ENCODE results near the gene FGD5. TPM values are rescaled to one million over a fixed set of nuclear protein-coding genes. Genes with fewer than 3 reads are reported as not detected.
A peak's percentile ranks its signal among the peaks of the same experiment; 100 is the strongest.

The FGD5 gene
- total RNA-seq, 1 donor from 2014 or later: 112 TPM

- Histone ChIP-seq H3K4me3 (no peak overlapping the region), H3K27me3 (no peaks in the 10 kb centered on the region), H3K36me3 (no peaks in the 10 kb centered on the region), H3K9me3 (no peaks in the 10 kb centered on the region), H3K4me1 (no peaks in the 10 kb centered on the region), H3K27ac (no peak overlapping the region)
- intact Hi-C loops (cut with DNase I): no loop called here
- no peak for DNase-seq (ENCODE audit: low spot score in 2 of 2)
- no peak for TF ChIP-seq CTCF (IDR thresholded peaks at IDR 0.05)
Observed at GRCh38 chr3:14841836-14842235, 23.1 kb downstream of the FGD5 start.

DNA sequence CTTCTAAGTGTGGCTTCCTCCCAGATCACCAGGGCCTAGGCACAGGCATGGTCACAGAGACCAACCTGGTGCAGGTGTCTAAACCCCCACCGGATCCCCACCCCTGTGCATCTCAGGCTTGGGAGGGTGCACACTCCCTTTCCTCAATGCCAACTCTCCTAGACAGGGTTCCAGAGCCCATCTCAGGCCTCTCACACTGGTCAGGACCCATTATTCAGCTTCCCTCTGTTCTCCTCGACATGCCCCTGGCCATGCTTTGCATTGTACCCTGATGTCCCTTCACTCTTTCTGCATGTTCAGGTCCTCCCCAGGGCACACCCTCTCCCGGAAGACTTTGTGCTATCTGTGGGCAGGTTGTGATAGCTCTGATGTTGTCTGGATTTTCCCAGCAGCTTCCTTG, 23.5 kb downstream of the FGD5 start:
- no peaks in the 10 kb centered on the region for H3K4me1 ChIP-seq
- peak in 1 of 2 donors; percentile 25 for DNase-seq (ENCODE audit: low spot score in 2 of 2)

DNA sequence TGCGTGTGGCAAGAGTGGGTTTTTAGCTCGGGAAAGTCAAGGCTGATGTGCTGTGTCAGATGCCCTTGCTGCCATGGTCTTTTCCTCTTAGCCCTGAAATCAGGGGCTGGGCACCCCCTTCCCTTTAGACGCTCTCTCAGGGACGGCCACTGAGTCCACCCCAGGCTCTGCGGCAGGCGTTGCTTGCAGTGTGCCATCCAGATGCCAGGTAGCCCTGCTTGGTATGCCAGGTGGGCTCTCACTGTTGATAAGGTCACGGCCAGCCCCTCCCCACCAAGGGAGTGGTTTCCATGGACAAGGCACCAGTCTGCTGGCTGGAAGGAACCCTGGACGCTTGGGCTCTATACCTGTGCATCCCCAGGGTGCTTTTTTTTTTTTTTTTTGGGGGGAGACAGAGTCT, 24.6 kb downstream of the FGD5 start:
- DNase-seq (ENCODE audit: low spot score in 2 of 2): no peak
- Histone ChIP-seq H3K4me1 (no peaks in the 10 kb centered on the region), H3K27ac (no peak overlapping the region), H3K9me3 (no peaks in the 10 kb centered on the region), H3K4me3 (no peak overlapping the region), H3K27me3 (no peaks in the 10 kb centered on the region), H3K36me3 (no peaks in the 10 kb centered on the region)
- intact Hi-C loops (cut with DNase I): no loop called here
- no peak for TF ChIP-seq CTCF (IDR thresholded peaks at IDR 0.05)

More for the DNA sequence above, 23.5 kb downstream of the FGD5 start:
- Histone ChIP-seq H3K27me3 (no peaks in the 10 kb centered on the region), H3K4me3 (no peak overlapping the region), H3K9me3 (no peaks in the 10 kb centered on the region), H3K36me3 (no peaks in the 10 kb centered on the region), H3K27ac (no peak overlapping the region)
- TF ChIP-seq CTCF (IDR thresholded peaks at IDR 0.05): no peak
- intact Hi-C loops (cut with DNase I): no loop called here

- Histone ChIP-seq H3K4me1 (no peaks in the 10 kb centered on the region), H3K27me3 (no peaks in the 10 kb centered on the region), H3K9me3 (no peaks in the 10 kb centered on the region), H3K36me3 (no peaks in the 10 kb centered on the region), H3K4me3 (no peak overlapping the region), H3K27ac (no peak overlapping the region)
- intact Hi-C loops (cut with DNase I): no loop called here
- no peak for TF ChIP-seq CTCF (IDR thresholded peaks at IDR 0.05)
- no peak for DNase-seq (ENCODE audit: low spot score in 2 of 2)
Observed at GRCh38 chr3:14844386-14845170, 25.8 kb downstream of the FGD5 start.

GRCh38 chr3:14845180-14845579, 26.4 kb downstream of the FGD5 start:
- H3K27ac ChIP-seq: no peak overlapping the region
- TF ChIP-seq CTCF (IDR thresholded peaks at IDR 0.05): no peak
- H3K9me3 ChIP-seq: no peaks in the 10 kb centered on the region
- H3K4me3 ChIP-seq: no peak overlapping the region
- no peaks in the 10 kb centered on the region for H3K27me3 ChIP-seq
- H3K36me3 ChIP-seq: no peaks in the 10 kb centered on the region
- H3K4me1 ChIP-seq: no peaks in the 10 kb centered on the region
- intact Hi-C loops (cut with DNase I): no loop called here
- no peak for DNase-seq (ENCODE audit: low spot score in 2 of 2)

Measured in ascending aorta (tissue), 2 donors.